IMR-90 (cell line): ENCODE results near the gene PPM1H.

ENCODE experiments used
- BHLHE40 ChIP-seq: fragments of 150-350 bp; IDR thresholded peaks from 2 replicates; pipeline ENCODE4 v1.6.1; 2016; ENCODE audit warnings: mild to moderate bottlenecking, low read depth, low read length
- CEBPB ChIP-seq: IDR thresholded peaks from 2 replicates; pipeline ENCODE4 v1.6.1; 2012; ENCODE audit warnings: low read depth, low read length, improper control_type of control experiment
- CHD1 ChIP-seq: IDR thresholded peaks from 2 replicates; pipeline ENCODE4 v1.6.1; 2012; ENCODE audit warnings: low read depth, low read length, improper control_type of control experiment
- CTCF ChIP-seq: conservative IDR thresholded peaks from 2 replicates; pipeline ENCODE4 v1.5.1; 2012; ENCODE audit warnings: mild to moderate bottlenecking, low read depth, low read length, improper control_type of control experiment
- MAZ ChIP-seq: IDR thresholded peaks from 2 replicates; pipeline ENCODE4 v1.6.1; 2012; ENCODE audit warnings: low read depth, mild to moderate bottlenecking, low read length, improper control_type of control experiment, moderate library complexity, borderline replicate concordance
- MXI1 ChIP-seq: IDR thresholded peaks from 2 replicates; pipeline ENCODE4 v1.6.1; 2012; ENCODE audit warnings: low read depth, mild to moderate bottlenecking, low read length, moderate library complexity, borderline replicate concordance
- POLR2A ChIP-seq: IDR thresholded peaks from 2 replicates; pipeline ENCODE4 v1.6.1; 2012; ENCODE audit warnings: mild to moderate bottlenecking, low read depth, low read length
- RAD21 ChIP-seq: IDR thresholded peaks from 2 replicates; pipeline ENCODE4 v1.6.1; 2012; ENCODE audit warnings: low read length, improper control_type of control experiment
- SMC3 ChIP-seq: fragments of 150-350 bp; IDR thresholded peaks from 2 replicates; pipeline ENCODE4 v1.6.1; 2016; ENCODE audit warnings: low read depth, mild to moderate bottlenecking, antibody characterized with exemption, low read length, moderate library complexity
- USF2 ChIP-seq: fragments of 150-350 bp; IDR thresholded peaks from 2 replicates; pipeline ENCODE4 v1.6.1; 2017; ENCODE audit warnings: mild to moderate bottlenecking, antibody characterized with exemption, low read length, low read depth

GRCh38 chr12:62642486-62642885 lies 292.5 kb downstream of the PPM1H start:
- TF ChIP-seq CTCF (no peak), POLR2A (no peak), USF2 (no peak), MXI1 (no peak), RAD21 (no peak), MAZ (no peak), BHLHE40 (no peak), CHD1 (no peak), SMC3 (no peak), CEBPB (no peak)
